GM19023 (cell line): ENCODE measurements around the gene ANKMY2.

Experiments used
- ATAC-seq: cut with Tn5 transposase; IDR thresholded peaks from one replicate; pipeline ENCODE4 v1.9.1; 2021; ENCODE audit warnings: mild to moderate bottlenecking, moderate library complexity; ENCODE audit not compliant: unreplicated experiment

Gene ANKMY2

GRCh38 chr7:16585540-16585939, 60.0 kb downstream of the ANKMY2 start:
- no peak for ATAC-seq

- ATAC-seq, result no peak
Measured at GRCh38 chr7:16583834-16584233, 61.7 kb downstream of the ANKMY2 start.

- ATAC-seq, result no peak
Measured at GRCh38 chr7:16581286-16581685, 64.3 kb downstream of the ANKMY2 start.

GRCh38 chr7:16579216-16579615, 66.3 kb downstream of the ANKMY2 start:
- no peak for ATAC-seq

GRCh38 chr7:16571941-16572340, 73.6 kb downstream of the ANKMY2 start:
- ATAC-seq, result no peak

GRCh38 chr7:16564909-16565426, 80.6 kb downstream of the ANKMY2 start:
- no peak for ATAC-seq

GRCh38 chr7:16564023-16564380, 81.6 kb downstream of the ANKMY2 start:
- ATAC-seq, result no peak

- ATAC-seq, result no peak
Measured at GRCh38 chr7:16563281-16564022, 82.1 kb downstream of the ANKMY2 start.

- no peak for ATAC-seq
Measured at GRCh38 chr7:16562456-16563220, 82.9 kb downstream of the ANKMY2 start.

- no peak for ATAC-seq
Measured at GRCh38 chr7:16561943-16562342, 83.6 kb downstream of the ANKMY2 start.

GRCh38 chr7:16559497-16560179, 85.9 kb downstream of the ANKMY2 start:
- no peak for ATAC-seq

- no peak for ATAC-seq
Measured at GRCh38 chr7:16558761-16559302, 86.7 kb downstream of the ANKMY2 start.

- ATAC-seq, result no peak
Measured at GRCh38 chr7:16556359-16556758, 89.2 kb downstream of the ANKMY2 start.

GRCh38 chr7:16554518-16555236, 90.9 kb downstream of the ANKMY2 start:
- ATAC-seq, result no peak

GRCh38 chr7:16550671-16551070, 94.9 kb downstream of the ANKMY2 start:
- ATAC-seq, result no peak
